H9 (cell line): ENCODE results near the gene ENPEP. TPM values are rescaled to one million over a fixed set of nuclear protein-coding genes. Genes with fewer than 3 reads are reported as not detected.

Experiments
- DNase-seq: peaks from one replicate; pipeline ENCODE4 v3.0.0-alpha.2; 2017
- H2AFZ ChIP-seq: one replicate; pipeline ENCODE4 v1.6.1; 2013; ENCODE audit warnings: mild to moderate bottlenecking, low read length, control low read depth, moderate library complexity
- H2AK5ac ChIP-seq: 2 replicates; pipeline ENCODE4 v1.6.1; 2013; ENCODE audit warnings: low read length, control low read depth, mixed read lengths; ENCODE audit not compliant: insufficient read length
- H2BK120ac ChIP-seq: one replicate; pipeline ENCODE4 v1.6.1; 2013; ENCODE audit warnings: low read depth, mild to moderate bottlenecking, low read length, control low read depth, inconsistent platforms; ENCODE audit not compliant: poor library complexity, severe bottlenecking
- H2BK12ac ChIP-seq: 2 replicates; pipeline ENCODE4 v1.6.1; 2013; ENCODE audit warnings: low read length, control low read depth, mixed read lengths, low read depth; ENCODE audit not compliant: insufficient read length
- H2BK15ac ChIP-seq: 2 replicates; pipeline ENCODE4 v1.6.1; 2013; ENCODE audit warnings: low read depth, low read length, control low read depth
- H2BK20ac ChIP-seq: one replicate; pipeline ENCODE4 v1.6.1; 2013; ENCODE audit warnings: low read depth, mild to moderate bottlenecking, low read length, control low read depth, inconsistent platforms; ENCODE audit not compliant: poor library complexity, severe bottlenecking
- H2BK5ac ChIP-seq: 2 replicates; pipeline ENCODE4 v1.6.1; 2013; ENCODE audit warnings: low read length, control low read depth, mixed read lengths; ENCODE audit not compliant: insufficient read length
- H3K14ac ChIP-seq: 2 replicates; pipeline ENCODE4 v1.6.1; 2013; ENCODE audit warnings: low read length, control low read depth; ENCODE audit not compliant: insufficient read depth
- H3K18ac ChIP-seq: 2 replicates; pipeline ENCODE4 v1.6.1; 2013; ENCODE audit warnings: low read depth, mild to moderate bottlenecking, mixed read lengths, low read length, control low read depth; ENCODE audit not compliant: insufficient read length
- H3K23ac ChIP-seq: 2 replicates; pipeline ENCODE4 v1.6.1; 2013; ENCODE audit warnings: low read length, control low read depth, mixed read lengths, low read depth; ENCODE audit not compliant: insufficient read length
- H3K23me2 ChIP-seq: 2 replicates; pipeline ENCODE4 v1.6.1; 2013; ENCODE audit warnings: low read depth, mild to moderate bottlenecking, mixed read lengths, low read length, control low read depth; ENCODE audit not compliant: insufficient read length, poor library complexity, severe bottlenecking
- H3K27ac ChIP-seq: 2 replicates; pipeline ENCODE4 v1.5.1; 2013; ENCODE audit warnings: low read length, control low read depth, mixed read lengths, low read depth; ENCODE audit not compliant: insufficient read length
- H3K27me3 ChIP-seq: 2 replicates; pipeline ENCODE4 v1.6.1; 2013; ENCODE audit warnings: low read length, control low read depth, inconsistent platforms; ENCODE audit not compliant: insufficient read depth
- H3K4ac ChIP-seq: 2 replicates; pipeline ENCODE4 v1.6.1; 2013; ENCODE audit warnings: low read depth, mild to moderate bottlenecking, control low read depth, inconsistent platforms, low read length, moderate library complexity
- H3K4me1 ChIP-seq: 2 replicates; pipeline ENCODE4 v1.6.1; 2013; ENCODE audit warnings: low read length, control low read depth, inconsistent platforms; ENCODE audit not compliant: insufficient read depth
- H3K4me2 ChIP-seq: 2 replicates; pipeline ENCODE4 v1.6.1; 2013; ENCODE audit warnings: low read length, control low read depth, mixed read lengths; ENCODE audit not compliant: insufficient read length, insufficient read depth
- H3K56ac ChIP-seq: 2 replicates; pipeline ENCODE4 v1.6.1; 2013; ENCODE audit warnings: low read depth, mild to moderate bottlenecking, mixed read lengths, low read length, control low read depth; ENCODE audit not compliant: insufficient read length
- H3K79me1 ChIP-seq: 2 replicates; pipeline ENCODE4 v1.6.1; 2013; ENCODE audit warnings: low read depth, mild to moderate bottlenecking, moderate library complexity, low read length, control low read depth, inconsistent platforms; ENCODE audit not compliant: insufficient read depth, poor library complexity, severe bottlenecking
- H3K79me2 ChIP-seq: 2 replicates; pipeline ENCODE4 v1.6.1; 2013; ENCODE audit warnings: low read length, control low read depth, inconsistent platforms; ENCODE audit not compliant: insufficient read depth
- H3K9ac ChIP-seq: 2 replicates; pipeline ENCODE4 v1.6.1; 2013; ENCODE audit warnings: low read length, control low read depth, mixed read lengths; ENCODE audit not compliant: insufficient read length; ENCODE audit errors: extremely low read depth
- H3K9me3 ChIP-seq: one replicate; pipeline ENCODE4 v1.6.1; 2013; ENCODE audit warnings: low read depth, low read length, inconsistent platforms; ENCODE audit not compliant: control insufficient read depth
- H3T11ph ChIP-seq: one replicate; pipeline ENCODE4 v1.6.1; 2013; ENCODE audit warnings: mild to moderate bottlenecking, low read length, control low read depth, inconsistent platforms
- H4K20me1 ChIP-seq: one replicate; pipeline ENCODE4 v1.6.1; 2013; ENCODE audit not compliant: control insufficient read depth, insufficient read length, insufficient read depth
- H4K5ac ChIP-seq: 2 replicates; pipeline ENCODE4 v1.6.1; 2013; ENCODE audit warnings: low read depth, mild to moderate bottlenecking, mixed read lengths, low read length, control low read depth; ENCODE audit not compliant: insufficient read length
- H4K8ac ChIP-seq: replicated peaks from 2 replicates; pipeline ENCODE4 v1.6.1; 2013; ENCODE audit warnings: low read length, control low read depth, mixed read lengths, low read depth; ENCODE audit not compliant: insufficient read length
- H4K91ac ChIP-seq: 2 replicates; pipeline ENCODE4 v1.6.1; 2013; ENCODE audit warnings: low read depth, mild to moderate bottlenecking, moderate library complexity, mixed read lengths, low read length, control low read depth; ENCODE audit not compliant: insufficient read length
- H3K27ac Mint-ChIP-seq, 3 experiments: 2 replicates in 2 of 3; 3 replicates in 1 of 3; pipeline ENCODE4 v1.8.0; 2020 to 2021; ENCODE audit warnings: mixed read lengths in 3 of 3, mild to moderate bottlenecking in 1 of 3, moderate library complexity in 1 of 3
- H3K27me3 Mint-ChIP-seq: 2 replicates; pipeline ENCODE4 v1.8.0; 2021; ENCODE audit warnings: low read depth, mild to moderate bottlenecking, moderate library complexity, mixed read lengths
- H3K36me3 Mint-ChIP-seq, 3 experiments: 2 replicates in 2 of 3; 3 replicates in 1 of 3; pipeline ENCODE4 v1.8.0; 2020 to 2021; ENCODE audit warnings: low read depth in 3 of 3, mixed read lengths in 3 of 3; ENCODE audit not compliant: insufficient read depth in 1 of 3
- H3K4me1 Mint-ChIP-seq, 2 experiments: 2 replicates each; pipeline ENCODE4 v1.8.0; 2020; ENCODE audit warnings: mixed read lengths in 2 of 2
- H3K4me3 Mint-ChIP-seq, 2 experiments: 2 replicates in 1 of 2; 3 replicates in 1 of 2; pipeline ENCODE4 v1.8.0; 2020 to 2021; ENCODE audit warnings: mild to moderate bottlenecking in 2 of 2, mixed read lengths in 2 of 2, moderate library complexity in 1 of 2
- H3K9me3 Mint-ChIP-seq, 2 experiments: 2 replicates in 1 of 2; 3 replicates in 1 of 2; pipeline ENCODE4 v1.8.0; 2020; ENCODE audit warnings: mild to moderate bottlenecking in 2 of 2, mixed read lengths in 2 of 2, moderate library complexity in 1 of 2
- total RNA-seq: library from RNA; stranded (reverse); gene quantifications from 2 replicates; pipeline ENCODE4 v1.2.1, GENCODE V29; 2021
- TF ChIP-seq, protein P1 (sequence below): fragments of 200-600 bp; sonication (generic); conservative IDR thresholded peaks from 3 replicates; pipeline ENCODE4 v1.8.0; 2021; ENCODE audit warnings: antibody characterized with exemption, mild to moderate bottlenecking

Gene ENPEP
- total RNA-seq, 1 experiment from 2014 or later, result 0.44 TPM

DNA sequence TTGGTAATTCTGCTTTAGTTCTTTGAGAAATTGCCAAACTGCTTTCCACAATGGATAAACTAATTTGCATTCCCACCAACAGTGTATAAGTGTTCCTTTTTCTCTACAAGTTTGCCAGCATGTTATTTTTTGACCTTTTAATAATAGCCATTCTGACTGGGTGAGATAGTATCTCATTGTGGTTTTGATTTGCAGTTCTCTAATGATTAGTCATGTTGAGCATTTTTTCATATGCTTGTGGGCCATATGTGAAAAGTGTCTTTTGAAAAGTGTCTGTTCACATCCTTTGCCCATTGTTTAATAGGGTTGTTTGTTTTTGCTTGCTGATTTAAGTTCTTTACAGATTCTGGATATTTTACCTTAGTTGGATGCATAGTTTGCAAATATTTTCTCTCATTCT lies 25.9 kb downstream of the ENPEP start:
- H2BK12ac ChIP-seq, result no peak overlapping the region
- H3K27ac Mint-ChIP-seq, result no peak overlapping the region
- no peak overlapping the region for H3K4me2 ChIP-seq
- H2BK5ac ChIP-seq, result no peak overlapping the region
- peaks cover 0 to 1% (median 0%) of the 10 kb centered on the region in 3 experiments; a peak in 3 of 7 replicates for H3K36me3 Mint-ChIP-seq
- H2BK120ac ChIP-seq, result no peak overlapping the region
- H4K8ac ChIP-seq, result no peak overlapping the region
- no peak for DNase-seq
- no peak overlapping the region for H3K27ac ChIP-seq
- no peaks in the 10 kb centered on the region for H3K4me1 ChIP-seq
- H3K56ac ChIP-seq, result no peak overlapping the region
- no peak overlapping the region for H3K9ac ChIP-seq
- no peak overlapping the region for H2BK15ac ChIP-seq
- no peak overlapping the region for H2AFZ ChIP-seq
- no peak overlapping the region for H3K4ac ChIP-seq
- TF ChIP-seq, protein P1, sequence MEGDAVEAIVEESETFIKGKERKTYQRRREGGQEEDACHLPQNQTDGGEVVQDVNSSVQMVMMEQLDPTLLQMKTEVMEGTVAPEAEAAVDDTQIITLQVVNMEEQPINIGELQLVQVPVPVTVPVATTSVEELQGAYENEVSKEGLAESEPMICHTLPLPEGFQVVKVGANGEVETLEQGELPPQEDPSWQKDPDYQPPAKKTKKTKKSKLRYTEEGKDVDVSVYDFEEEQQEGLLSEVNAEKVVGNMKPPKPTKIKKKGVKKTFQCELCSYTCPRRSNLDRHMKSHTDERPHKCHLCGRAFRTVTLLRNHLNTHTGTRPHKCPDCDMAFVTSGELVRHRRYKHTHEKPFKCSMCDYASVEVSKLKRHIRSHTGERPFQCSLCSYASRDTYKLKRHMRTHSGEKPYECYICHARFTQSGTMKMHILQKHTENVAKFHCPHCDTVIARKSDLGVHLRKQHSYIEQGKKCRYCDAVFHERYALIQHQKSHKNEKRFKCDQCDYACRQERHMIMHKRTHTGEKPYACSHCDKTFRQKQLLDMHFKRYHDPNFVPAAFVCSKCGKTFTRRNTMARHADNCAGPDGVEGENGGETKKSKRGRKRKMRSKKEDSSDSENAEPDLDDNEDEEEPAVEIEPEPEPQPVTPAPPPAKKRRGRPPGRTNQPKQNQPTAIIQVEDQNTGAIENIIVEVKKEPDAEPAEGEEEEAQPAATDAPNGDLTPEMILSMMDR, result no peak
- no peaks in the 10 kb centered on the region for H3K27me3 ChIP-seq
- H4K91ac ChIP-seq, result no peak overlapping the region
- no peak overlapping the region for H3K18ac ChIP-seq
- H3K9me3 Mint-ChIP-seq, result peaks cover 3% of the 10 kb centered on the region in 2 experiments; a peak in 2 of 5 replicates
- no peaks in the 10 kb centered on the region for H3K79me1 ChIP-seq
- H3K23me2 ChIP-seq, result no peaks in the 10 kb centered on the region
- H3K9me3 ChIP-seq, result no peaks in the 10 kb centered on the region
- no peak overlapping the region for H3K23ac ChIP-seq
- H3K27me3 Mint-ChIP-seq, result no peaks in the 10 kb centered on the region; the same call in 1 of the 2 replicates
- no peak overlapping the region for H4K5ac ChIP-seq
- no peak overlapping the region for H2BK20ac ChIP-seq
- H2AK5ac ChIP-seq, result no peak overlapping the region
- H4K20me1 ChIP-seq, result no peaks in the 10 kb centered on the region
- no peak overlapping the region for H3K4me3 Mint-ChIP-seq
- H3K79me2 ChIP-seq, result no peaks in the 10 kb centered on the region
- peaks cover 6 to 16% of the 10 kb centered on the region in 2 experiments; a peak in 3 of 4 replicates for H3K4me1 Mint-ChIP-seq
- H3K14ac ChIP-seq, result no peak overlapping the region
- H3T11ph ChIP-seq, result no peak overlapping the region
